Measurements from ENCODE around the gene TM7SF2. TPM values are rescaled to one million over a fixed set of nuclear protein-coding genes. Genes with fewer than 3 reads are reported as not detected.

Gene TM7SF2
- total and polyA plus RNA-seq, 3 donors from 2014 or later: 36.4 to 49.6 (median 42.0) TPM

DNA sequence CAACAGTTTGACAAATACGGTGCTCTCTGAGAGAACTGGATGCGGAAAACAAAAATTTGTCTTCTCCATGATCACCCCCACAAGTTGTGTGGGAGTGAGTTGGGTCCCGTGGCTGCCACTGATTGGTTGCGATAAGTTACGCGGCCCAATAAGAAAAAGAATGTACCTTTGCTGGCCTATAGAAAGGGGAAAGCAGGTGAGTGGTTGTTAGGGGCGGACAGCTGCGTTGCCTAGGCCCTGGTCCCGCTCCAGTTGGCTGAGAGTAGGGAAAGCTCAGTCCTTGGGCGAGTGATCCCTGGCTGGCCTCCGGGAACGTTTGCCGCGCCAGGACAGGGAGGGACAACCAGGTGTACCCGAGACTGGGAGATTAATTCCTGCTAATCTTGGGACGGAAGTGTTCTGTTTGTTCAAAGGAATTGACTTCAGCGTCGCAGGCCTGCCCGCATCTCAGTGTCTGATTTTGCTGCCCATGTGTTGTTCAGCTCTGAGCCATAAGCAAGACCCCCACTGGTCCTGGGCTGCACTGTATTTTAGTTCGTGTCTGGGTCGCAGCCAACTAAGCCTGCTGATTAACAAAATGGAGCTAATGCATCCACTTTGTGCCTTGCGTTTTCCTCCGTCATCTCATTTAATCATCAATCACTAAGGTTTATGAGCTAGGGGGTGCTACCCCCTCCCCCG lies 23.4 kb downstream of the TM7SF2 start:
- Histone ChIP-seq H3K9me3 (no peaks in the 10 kb centered on the region), H3K27me3 (no peaks in the 10 kb centered on the region), H3K27ac (peak overlapping the region; percentile 95 to 98), H3K4me1 (peaks cover 24% of the 10 kb centered on the region), H3K4me3 (peak overlapping the region; percentile 89 to 92), H3K36me3 (ENCODE audit: low read depth, missing control alignments) (no peaks in the 10 kb centered on the region)
- WGBS, 2 donors: 1 to 3% methylated on average over 18 to 24 of the region's 24 CpGs
- intact Hi-C loops (cut with DNase I; ENCODE audit: low total_unique reads): no loop called here
- DNase-seq: peak; percentile 96
- no peak for TF ChIP-seq POLR2A (IDR thresholded peaks at IDR 0.05)
- TF ChIP-seq, protein P1, sequence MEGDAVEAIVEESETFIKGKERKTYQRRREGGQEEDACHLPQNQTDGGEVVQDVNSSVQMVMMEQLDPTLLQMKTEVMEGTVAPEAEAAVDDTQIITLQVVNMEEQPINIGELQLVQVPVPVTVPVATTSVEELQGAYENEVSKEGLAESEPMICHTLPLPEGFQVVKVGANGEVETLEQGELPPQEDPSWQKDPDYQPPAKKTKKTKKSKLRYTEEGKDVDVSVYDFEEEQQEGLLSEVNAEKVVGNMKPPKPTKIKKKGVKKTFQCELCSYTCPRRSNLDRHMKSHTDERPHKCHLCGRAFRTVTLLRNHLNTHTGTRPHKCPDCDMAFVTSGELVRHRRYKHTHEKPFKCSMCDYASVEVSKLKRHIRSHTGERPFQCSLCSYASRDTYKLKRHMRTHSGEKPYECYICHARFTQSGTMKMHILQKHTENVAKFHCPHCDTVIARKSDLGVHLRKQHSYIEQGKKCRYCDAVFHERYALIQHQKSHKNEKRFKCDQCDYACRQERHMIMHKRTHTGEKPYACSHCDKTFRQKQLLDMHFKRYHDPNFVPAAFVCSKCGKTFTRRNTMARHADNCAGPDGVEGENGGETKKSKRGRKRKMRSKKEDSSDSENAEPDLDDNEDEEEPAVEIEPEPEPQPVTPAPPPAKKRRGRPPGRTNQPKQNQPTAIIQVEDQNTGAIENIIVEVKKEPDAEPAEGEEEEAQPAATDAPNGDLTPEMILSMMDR (IDR thresholded peaks at IDR 0.05): no peak

DNA sequence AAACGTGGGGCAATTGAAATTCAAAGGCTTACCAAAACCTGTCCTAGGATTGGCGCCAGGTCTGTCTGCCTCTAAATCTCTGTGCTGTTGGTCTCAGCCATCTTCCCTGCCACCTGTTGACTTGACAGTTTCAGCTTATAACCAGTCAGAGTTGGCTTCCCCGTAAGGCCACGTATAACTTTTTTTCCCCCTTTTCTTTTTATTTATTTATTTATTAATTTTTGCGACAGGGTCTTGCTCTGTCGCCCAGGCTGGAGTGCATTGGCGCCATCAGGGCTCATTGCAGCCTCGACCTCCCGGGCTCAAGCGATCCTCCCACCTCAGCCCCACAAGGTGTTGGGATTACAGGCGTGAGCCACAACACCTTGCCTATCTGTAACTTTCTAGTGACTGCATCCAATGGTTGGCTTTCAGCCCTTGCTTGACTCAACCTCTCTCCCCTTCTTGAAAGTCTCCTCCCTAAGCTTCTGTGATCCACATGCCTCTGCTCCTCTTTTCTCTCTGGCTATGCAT lies 24.0 kb downstream of the TM7SF2 start:
- peak overlapping the region; percentile 89 to 92 for H3K4me3 ChIP-seq
- H3K27me3 ChIP-seq: no peaks in the 10 kb centered on the region
- H3K9me3 ChIP-seq: no peaks in the 10 kb centered on the region
- intact Hi-C loops (cut with DNase I; ENCODE audit: low total_unique reads): no loop called here
- 32 to 37% methylated on average over 11 of the region's 11 CpGs for WGBS, 2 donors
- no peaks in the 10 kb centered on the region for H3K36me3 ChIP-seq (ENCODE audit: low read depth, missing control alignments)
- DNase-seq: no peak
- peaks cover 24% of the 10 kb centered on the region for H3K4me1 ChIP-seq
- no peak for TF ChIP-seq POLR2A (IDR thresholded peaks at IDR 0.05)
- TF ChIP-seq, protein P1 (IDR thresholded peaks at IDR 0.05): no peak
- H3K27ac ChIP-seq: peak overlapping the region; percentile 95 to 98

DNA sequence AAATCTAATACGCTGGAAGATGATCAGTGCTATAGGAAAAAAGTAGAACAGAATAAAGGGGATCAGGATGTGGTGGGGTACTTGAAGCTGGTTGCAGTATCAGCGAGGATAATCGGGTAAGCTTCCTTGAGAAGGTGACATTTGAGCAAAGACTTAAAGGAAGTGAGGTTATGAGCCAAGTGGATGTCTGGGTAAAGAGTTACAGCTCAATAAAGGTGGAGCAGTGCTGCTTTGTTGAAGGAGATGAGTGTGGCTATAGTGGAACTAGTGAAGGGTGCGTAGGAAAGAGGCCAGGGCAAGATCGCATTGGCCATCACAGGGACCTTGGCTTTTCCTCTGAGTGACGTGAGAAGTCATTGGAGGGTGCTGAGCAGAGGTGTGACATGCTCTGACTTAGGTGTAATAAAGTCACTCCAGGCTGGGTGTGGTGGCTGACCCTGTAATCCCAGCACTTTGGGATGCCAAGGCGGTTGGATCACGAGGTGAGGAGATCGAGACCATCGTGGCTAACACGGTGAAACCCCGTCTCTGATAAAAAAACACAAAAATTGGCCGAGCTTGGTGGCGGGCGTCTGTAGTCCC lies 24.9 kb downstream of the TM7SF2 start:
- no peak for DNase-seq
- intact Hi-C loops (cut with DNase I; ENCODE audit: low total_unique reads): no loop called here

DNA sequence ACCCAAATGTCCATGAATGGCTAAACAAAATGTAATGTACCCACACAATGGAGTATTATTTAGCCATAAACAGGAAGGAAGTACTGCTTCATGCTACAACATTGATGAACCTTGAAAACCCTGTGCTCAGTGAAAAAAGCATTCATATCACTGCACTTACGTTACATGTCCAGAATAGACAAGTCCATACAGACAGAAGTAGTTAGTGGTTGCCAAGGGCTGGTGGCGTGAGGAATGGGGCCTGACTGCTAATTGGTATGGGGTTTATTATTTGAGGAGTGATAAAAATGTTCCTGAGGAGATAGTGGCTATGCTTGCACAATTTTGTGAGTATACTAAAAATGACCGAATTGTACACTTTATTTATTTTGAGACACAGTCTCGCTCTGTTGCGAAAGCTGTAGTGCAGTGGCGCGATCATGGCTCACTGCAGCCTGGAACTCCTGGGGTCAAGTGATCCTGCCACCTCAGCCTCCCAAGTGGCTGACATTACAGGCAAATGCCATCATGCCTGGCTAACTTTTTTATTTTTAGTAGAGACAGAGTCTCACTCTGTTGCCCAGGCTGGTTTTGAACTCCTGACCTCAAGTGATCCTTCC lies 30.3 kb downstream of the TM7SF2 start:
- intact Hi-C loops (cut with DNase I; ENCODE audit: low total_unique reads): no loop called here
- WGBS, 2 donors: 88 to 92% methylated on average over 7 of the region's 7 CpGs

More for the DNA sequence above, 24.9 kb downstream of the TM7SF2 start:
- Histone ChIP-seq H3K27me3 (no peaks in the 10 kb centered on the region), H3K36me3 (ENCODE audit: low read depth, missing control alignments) (no peaks in the 10 kb centered on the region), H3K9me3 (no peaks in the 10 kb centered on the region), H3K4me3 (no peak overlapping the region), H3K4me1 (peaks cover 24% of the 10 kb centered on the region), H3K27ac (no peak overlapping the region)
- TF ChIP-seq POLR2A (IDR thresholded peaks at IDR 0.05): no peak
- TF ChIP-seq, protein P1 (IDR thresholded peaks at IDR 0.05): no peak
- WGBS, 2 donors: 61 to 89% methylated on average over 15 of the region's 15 CpGs

More for the DNA sequence above, 30.3 kb downstream of the TM7SF2 start:
- H3K9me3 ChIP-seq: no peaks in the 10 kb centered on the region
- no peak overlapping the region for H3K27ac ChIP-seq
- no peaks in the 10 kb centered on the region for H3K36me3 ChIP-seq (ENCODE audit: low read depth, missing control alignments)
- no peak for DNase-seq
- no peak for TF ChIP-seq POLR2A (IDR thresholded peaks at IDR 0.05)
- TF ChIP-seq, protein P1 (IDR thresholded peaks at IDR 0.05): no peak
- peaks cover 6% of the 10 kb centered on the region for H3K4me1 ChIP-seq
- H3K4me3 ChIP-seq: no peak overlapping the region
- no peaks in the 10 kb centered on the region for H3K27me3 ChIP-seq
